H1 (cell line): Measurements from ENCODE around the gene HEXIM2. TPM values are rescaled to one million over a fixed set of nuclear protein-coding genes. Genes with fewer than 3 reads are reported as not detected.

Source experiments
- CTCF ChIA-PET: fragments of 300-600 bp; sonication (Branson Sonifier 250); formaldehyde crosslinking; loops from one replicate; lab custom pipeline; 2021; ENCODE audit not compliant: partially characterized antibody; lab: Charles Lee
- POLR2A ChIA-PET: fragments of 300-600 bp; sonication (Branson Sonifier 250); formaldehyde crosslinking; loops from one replicate; lab custom pipeline; 2021; ENCODE audit warnings: inconsistent platforms; ENCODE audit not compliant: partially characterized antibody; lab: Charles Lee
- DNase-seq, 2 experiments: peaks; one replicate each; pipeline versions ENCODE4 v3.0.0 to v3.0.0-alpha.2; 2010 to 2022; ENCODE audit warnings: low spot score in 2 of 2, low read depth in 1 of 2, mixed read lengths in 1 of 2
- FAIRE-seq: peaks from 2 replicates; lab custom pipeline; 2011; peaks lifted over from hg19 to GRCh38; lab: Jason Lieb, UNC
- H2AFZ ChIP-seq: 2 replicates; pipeline ENCODE4 v1.8.1; 2012; ENCODE audit warnings: low read length, inconsistent platforms
- H2AK5ac ChIP-seq: 2 replicates; pipeline ENCODE4 v1.6.1; 2013; ENCODE audit warnings: low read depth, low read length
- H2BK120ac ChIP-seq: replicated peaks from 2 replicates; pipeline ENCODE3; 2013; ENCODE audit warnings: low read depth, low read length, inconsistent platforms
- H2BK12ac ChIP-seq: 2 replicates; pipeline ENCODE4 v1.6.1; 2013; ENCODE audit warnings: low read depth, low read length
- H2BK15ac ChIP-seq: 2 replicates; pipeline ENCODE4 v1.6.1; 2013; ENCODE audit warnings: low read length
- H2BK20ac ChIP-seq: 2 replicates; pipeline ENCODE4 v1.6.1; 2013; ENCODE audit warnings: low read length
- H2BK5ac ChIP-seq: 2 replicates; pipeline ENCODE4 v1.6.1; 2013; ENCODE audit warnings: low read depth, low read length
- H3K14ac ChIP-seq: 2 replicates; pipeline ENCODE4 v1.6.1; 2013; ENCODE audit warnings: inconsistent platforms; ENCODE audit not compliant: insufficient read length
- H3K18ac ChIP-seq: 2 replicates; pipeline ENCODE4 v1.6.1; 2013; ENCODE audit warnings: low read length; ENCODE audit errors: extremely low read depth
- H3K23ac ChIP-seq: 2 replicates; pipeline ENCODE4 v1.6.1; 2013; ENCODE audit warnings: inconsistent platforms; ENCODE audit not compliant: insufficient read length
- H3K23me2 ChIP-seq: 2 replicates; pipeline ENCODE4 v1.6.1; 2013; ENCODE audit warnings: low read depth, low read length
- H3K27ac ChIP-seq: 2 replicates; pipeline ENCODE4 v1.6.1; 2011; ENCODE audit warnings: low read depth, low read length, inconsistent platforms
- H3K27me3 ChIP-seq, 4 experiments: replicated peaks in 1 of 4; 1 replicate in 1 of 4; 2 replicates in 3 of 4; pipeline versions ENCODE4 v1.6.1 to v1.8.1; 2011 to 2013; ENCODE audit warnings: low read length in 3 of 4, mild to moderate bottlenecking in 3 of 4, inconsistent platforms in 2 of 4, mixed read lengths in 2 of 4, moderate library complexity in 1 of 4; ENCODE audit not compliant: control insufficient read depth in 3 of 4, insufficient read depth in 3 of 4; ENCODE audit errors: extremely low read depth in 1 of 4
- H3K36me3 ChIP-seq, 4 experiments: 2 replicates each; pipeline versions ENCODE4 v1.6.1 to v1.8.1; 2011 to 2013; ENCODE audit warnings: mild to moderate bottlenecking in 4 of 4, low read length in 3 of 4, moderate library complexity in 2 of 4, control low read depth in 1 of 4, inconsistent platforms in 1 of 4; ENCODE audit not compliant: insufficient read depth in 4 of 4, control insufficient read depth in 2 of 4
- H3K4ac ChIP-seq: replicated peaks from 2 replicates; pipeline ENCODE3; 2013; ENCODE audit warnings: low read length, low read depth, mixed read lengths, inconsistent platforms; ENCODE audit not compliant: insufficient read length
- H3K4me1 ChIP-seq, 4 experiments: replicated peaks in 1 of 4; 1 replicate in 1 of 4; 2 replicates in 3 of 4; pipeline versions ENCODE4 v1.6.1 to v1.8.1; 2011 to 2013; ENCODE audit warnings: low read length in 3 of 4, inconsistent platforms in 2 of 4, mixed read lengths in 1 of 4; ENCODE audit not compliant: insufficient read depth in 4 of 4, control insufficient read depth in 3 of 4
- H3K4me2 ChIP-seq, 2 experiments: 2 replicates each; pipeline versions ENCODE4 v1.6.1 to v1.8.1; 2011 to 2013; ENCODE audit warnings: low read depth in 2 of 2, low read length in 2 of 2, control low read depth in 1 of 2, inconsistent platforms in 1 of 2, mild to moderate bottlenecking in 1 of 2; ENCODE audit not compliant: insufficient read depth in 1 of 2
- H3K4me3 ChIP-seq, 4 experiments: fragments of 200-600, 300-600 bp in 1 of 4; sonication (generic), shearing (Covaris generic), sonication (Bioruptor Twin) in 1 of 4; 2 replicates each; pipeline versions ENCODE4 v1.5.1 to v1.8.1; 2011 to 2016; ENCODE audit warnings: low read length in 4 of 4, low read depth in 3 of 4, control low read depth in 2 of 4, inconsistent platforms in 2 of 4, mild to moderate bottlenecking in 2 of 4, mixed read lengths in 1 of 4, moderate library complexity in 1 of 4; ENCODE audit not compliant: insufficient read depth in 2 of 4; ENCODE audit errors: extremely low read depth in 1 of 4
- H3K56ac ChIP-seq: replicated peaks from 2 replicates; pipeline ENCODE3; 2013; ENCODE audit warnings: low read depth, mild to moderate bottlenecking, mixed read lengths, low read length, inconsistent platforms; ENCODE audit not compliant: insufficient read length
- H3K79me1 ChIP-seq: 2 replicates; pipeline ENCODE4 v1.6.1; 2013; ENCODE audit warnings: low read depth, low read length, control low read depth
- H3K79me2 ChIP-seq, 2 experiments: 2 replicates each; pipeline versions ENCODE4 v1.6.1 to v1.8.1; 2012 to 2013; ENCODE audit warnings: low read length in 2 of 2, mild to moderate bottlenecking in 2 of 2, inconsistent platforms in 1 of 2; ENCODE audit not compliant: insufficient read depth in 2 of 2, control insufficient read depth in 1 of 2
- H3K9ac ChIP-seq, 4 experiments: replicated peaks in 1 of 4; 1 replicate in 1 of 4; 2 replicates in 3 of 4; pipeline versions ENCODE4 v1.6.1 to v1.8.1; 2011 to 2013; ENCODE audit warnings: low read depth in 3 of 4, low read length in 3 of 4, control low read depth in 2 of 4, mild to moderate bottlenecking in 2 of 4, moderate library complexity in 2 of 4, inconsistent platforms in 1 of 4; ENCODE audit errors: extremely low read depth in 1 of 4
- H3K9me3 ChIP-seq, 2 experiments: 2 replicates each; pipeline versions ENCODE4 v1.6.1 to v1.8.1; 2012 to 2013; ENCODE audit warnings: mild to moderate bottlenecking in 2 of 2, moderate library complexity in 2 of 2, control low read depth in 1 of 2, inconsistent platforms in 1 of 2, low read depth in 1 of 2, low read length in 1 of 2, mixed read lengths in 1 of 2; ENCODE audit not compliant: insufficient read depth in 2 of 2
- H4K20me1 ChIP-seq, 2 experiments: replicated peaks in 1 of 2; 2 replicates each; pipeline versions ENCODE3 to v1.8.1; 2011 to 2013; ENCODE audit warnings: inconsistent platforms in 2 of 2, low read length in 2 of 2, mild to moderate bottlenecking in 1 of 2; ENCODE audit not compliant: insufficient read depth in 2 of 2, control insufficient read depth in 1 of 2
- H4K5ac ChIP-seq: 2 replicates; pipeline ENCODE4 v1.6.1; 2013; ENCODE audit warnings: low read length, low read depth, mixed read lengths, inconsistent platforms; ENCODE audit not compliant: insufficient read length
- H4K8ac ChIP-seq: 2 replicates; pipeline ENCODE4 v1.8.0; 2013; ENCODE audit warnings: mild to moderate bottlenecking, moderate library complexity, low read length, inconsistent platforms; ENCODE audit not compliant: insufficient read depth; ENCODE audit errors: extremely low read depth
- H4K91ac ChIP-seq: replicated peaks from 2 replicates; pipeline ENCODE3; 2013; ENCODE audit warnings: low read length, mixed read lengths, inconsistent platforms; ENCODE audit not compliant: insufficient read length
- EP300 ChIP-seq, 2 experiments: IDR thresholded peaks; 1 replicate in 1 of 2; 2 replicates in 1 of 2; pipeline ENCODE4 v1.6.1; 2011 to 2012; ENCODE audit warnings: low read depth in 2 of 2, low read length in 2 of 2, mild to moderate bottlenecking in 2 of 2, borderline replicate concordance in 1 of 2, inconsistent platforms in 1 of 2, moderate library complexity in 1 of 2
- GABPA ChIP-seq: IDR thresholded peaks from 2 replicates; pipeline ENCODE4 v1.6.1; 2011; ENCODE audit warnings: mild to moderate bottlenecking, low read length, moderate library complexity, borderline replicate concordance; ENCODE audit not compliant: insufficient read depth
- KDM4A ChIP-seq: IDR thresholded peaks from one replicate; pipeline ENCODE4 v1.7.1; 2012; ENCODE audit warnings: low read depth, mild to moderate bottlenecking, moderate library complexity, low read length, inconsistent platforms; ENCODE audit not compliant: severe bottlenecking
- RFX5 ChIP-seq: IDR thresholded peaks from 2 replicates; pipeline ENCODE4 v1.6.1; 2011; ENCODE audit warnings: low read depth, low read length, improper control_type of control experiment, borderline replicate concordance
- TCF12 ChIP-seq: IDR thresholded peaks from 2 replicates; pipeline ENCODE4 v1.6.1; 2011; ENCODE audit warnings: low read depth, mild to moderate bottlenecking, low read length
- WGBS, 2 experiments: shearing (Covaris generic) in 1 of 2; methylation state at CpG; one replicate each; pipeline versions ENCODE4 v1.1.6 to v1.1.7; 2013 to 2015; ENCODE audit warnings: low lambda C conversion rate in 2 of 2, mixed read lengths in 2 of 2, inconsistent platforms in 1 of 2, low coverage in 1 of 2, missing lambda C conversion rate in 1 of 2; ENCODE audit not compliant: insufficient replicate concordance in 2 of 2, insufficient coverage in 1 of 2, insufficient read length in 1 of 2; ENCODE audit errors: extremely low coverage in 1 of 2, missing lambda C conversion rate in 1 of 2; 5-methylcytosine and 5-hydroxymethylcytosine counted together
- polyA plus RNA-seq, 7 experiments: library from polyadenylated mRNA; depleted of rRNA in 3 of 7; stranded (reverse) in 5 of 7; unstranded in 2 of 7; fragments of >200 nt in 5 of 7; fragments of 200-250 nt in 2 of 7; gene quantifications; 1 replicate in 5 of 7; 2 replicates in 1 of 7; 4 replicates in 1 of 7; pipeline versions ENCODE4 v1.2.1 to v1.2.3, GENCODE V29; 2011 to 2013; ENCODE audit warnings: missing spikeins in 2 of 7, mixed read lengths in 2 of 7
- total RNA-seq: library from RNA; stranded (reverse); fragmentation: NEBNext Ultra II Directional; extraction: Animal tissue kit (Norgen Biotek cat#: 25700); gene quantifications from 2 replicates; pipeline ENCODE4 v1.2.1, GENCODE V29; 2021
- TF ChIP-seq, protein P1 (sequence below): IDR thresholded peaks from 2 replicates; pipeline ENCODE4 v1.6.1; 2011; ENCODE audit warnings: low read depth, mild to moderate bottlenecking, low read length; ENCODE audit not compliant: insufficient read depth
- TF ChIP-seq, protein P2 (sequence below): IDR thresholded peaks from 2 replicates; pipeline ENCODE4 v1.6.1; 2012; ENCODE audit warnings: low read length, inconsistent platforms

The HEXIM2 gene
- total and polyA plus RNA-seq, 2 of the 8 experiments (the other 6 are each of a cell fraction or from before 2014, with no cell fraction given) = 7.5 to 13.2 TPM

DNA sequence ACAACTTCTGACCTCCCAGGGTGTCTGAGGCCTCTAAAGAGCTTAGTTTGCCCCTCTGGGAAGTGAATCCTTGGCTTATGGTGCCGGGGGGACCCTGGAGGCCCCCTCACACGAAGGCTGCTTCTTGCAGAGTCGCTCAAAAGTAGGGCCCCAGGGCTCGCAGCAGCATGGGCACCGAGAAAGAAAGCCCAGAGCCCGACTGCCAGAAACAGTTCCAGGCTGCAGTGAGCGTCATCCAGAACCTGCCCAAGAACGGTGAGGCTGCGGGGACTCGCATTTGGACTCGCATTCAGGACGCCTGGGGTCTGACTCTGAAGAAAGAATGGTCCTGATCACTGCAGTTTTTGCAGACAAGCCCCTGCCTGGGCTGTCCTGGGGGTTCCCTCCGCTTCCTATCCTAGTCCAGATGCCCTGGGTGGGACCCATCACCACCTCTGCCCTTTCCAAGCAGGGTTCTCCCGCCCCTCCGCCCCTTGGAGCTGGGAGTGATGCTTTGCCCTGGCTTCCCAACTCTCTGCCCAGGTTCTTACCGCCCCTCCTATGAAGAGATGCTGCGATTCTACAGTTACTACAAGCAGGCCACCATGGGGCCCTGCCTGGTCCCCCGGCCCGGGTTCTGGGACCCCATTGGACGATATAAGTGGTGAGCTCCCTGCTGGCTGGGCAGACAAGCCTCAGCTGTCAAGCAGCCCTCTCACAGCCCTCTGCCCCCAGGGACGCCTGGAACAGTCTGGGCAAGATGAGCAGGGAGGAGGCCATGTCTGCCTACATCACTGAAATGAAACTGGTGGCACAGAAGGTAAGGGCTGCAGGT is 25.5 kb upstream of the HEXIM2 start:
- H4K8ac ChIP-seq = peak overlapping the region; percentile 94; the same call in 1 of the 2 replicates
- peak overlapping the region; percentile 58 to 81 for H3K4me2 ChIP-seq
- no peak overlapping the region for H2BK15ac ChIP-seq
- 0 out of 2 replicates have a peak overlapping the region, but pooled peaks have one; percentile 3 for H2AFZ ChIP-seq
- no peaks in the 10 kb centered on the region for H3K27me3 ChIP-seq
- no peak overlapping the region for H4K5ac ChIP-seq
- H3K79me2 ChIP-seq = no peaks in the 10 kb centered on the region
- no peak overlapping the region for H3K56ac ChIP-seq
- H2AK5ac ChIP-seq = no peak overlapping the region
- peaks cover 3 to 6% of the 10 kb centered on the region in 2 experiments for H4K20me1 ChIP-seq
- no peak overlapping the region for H4K91ac ChIP-seq
- no peaks in the 10 kb centered on the region for H3K36me3 ChIP-seq
- DNase-seq (no peak), FAIRE-seq (no peak)
- H3K4me3 ChIP-seq = peak overlapping the region; percentile 26 to 65 (median 58)
- no peak overlapping the region for H3K4ac ChIP-seq
- H2BK20ac ChIP-seq = no peak overlapping the region
- peaks cover 6% of the 10 kb centered on the region for H3K23me2 ChIP-seq
- H3K18ac ChIP-seq = peak overlapping the region; percentile 73; the same call in 1 of the 2 replicates
- H3K14ac ChIP-seq = no peak overlapping the region
- no peaks in the 10 kb centered on the region for H3K79me1 ChIP-seq
- H2BK120ac ChIP-seq = no peak overlapping the region
- H3K27ac ChIP-seq = no peak overlapping the region
- CTCF ChIA-PET = interaction anchor here (0.6 to 11.7 kb wide), 59 partner anchors 9 to 299 kb away, joined by 3 to 156 read pairs (median 5); partner anchors contain the start of genes FMNL1, HEXIM1 and HEXIM2
- POLR2A ChIA-PET = interaction anchor here (1.1 to 15.8 kb wide), 7 partner anchors 8 to 216 kb away, joined by 3 to 185 read pairs (median 8); partner anchors contain the start of genes HEXIM1 and HEXIM2
- H3K23ac ChIP-seq = no peak overlapping the region
- peaks cover 0 to 5% (median 2%) of the 10 kb centered on the region in 4 experiments; a peak in 3 of 7 replicates for H3K4me1 ChIP-seq
- H3K9me3 ChIP-seq = no peaks in the 10 kb centered on the region
- H3K9ac ChIP-seq = peak overlapping the region in 2 of 4 experiments; percentile 7 to 9; a peak in 1 of 7 replicates
- 0 out of 2 replicates have a peak overlapping the region, but pooled peaks have one; percentile 39 for H2BK12ac ChIP-seq
- 86% methylated on average over 21 of the region's 21 CpGs; no CpG with 5 or more reads in 1 of the 2 experiments for WGBS, 2 experiments
- 0 out of 2 replicates have a peak overlapping the region, but pooled peaks have one; percentile 36 for H2BK5ac ChIP-seq
- TF ChIP-seq, protein P1, sequence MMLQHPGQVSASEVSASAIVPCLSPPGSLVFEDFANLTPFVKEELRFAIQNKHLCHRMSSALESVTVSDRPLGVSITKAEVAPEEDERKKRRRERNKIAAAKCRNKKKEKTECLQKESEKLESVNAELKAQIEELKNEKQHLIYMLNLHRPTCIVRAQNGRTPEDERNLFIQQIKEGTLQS = no peak
- TF ChIP-seq GABPA (no peak), KDM4A (peak; percentile 44), TCF12 (no peak), RFX5 (no peak), EP300 (IDR thresholded peaks at IDR 0.05; ENCODE audit: borderline replicate concordance in 1 of 2, low read depth in 2 of 2, low read length in 2 of 2) (no peak)
- TF ChIP-seq, protein P2, sequence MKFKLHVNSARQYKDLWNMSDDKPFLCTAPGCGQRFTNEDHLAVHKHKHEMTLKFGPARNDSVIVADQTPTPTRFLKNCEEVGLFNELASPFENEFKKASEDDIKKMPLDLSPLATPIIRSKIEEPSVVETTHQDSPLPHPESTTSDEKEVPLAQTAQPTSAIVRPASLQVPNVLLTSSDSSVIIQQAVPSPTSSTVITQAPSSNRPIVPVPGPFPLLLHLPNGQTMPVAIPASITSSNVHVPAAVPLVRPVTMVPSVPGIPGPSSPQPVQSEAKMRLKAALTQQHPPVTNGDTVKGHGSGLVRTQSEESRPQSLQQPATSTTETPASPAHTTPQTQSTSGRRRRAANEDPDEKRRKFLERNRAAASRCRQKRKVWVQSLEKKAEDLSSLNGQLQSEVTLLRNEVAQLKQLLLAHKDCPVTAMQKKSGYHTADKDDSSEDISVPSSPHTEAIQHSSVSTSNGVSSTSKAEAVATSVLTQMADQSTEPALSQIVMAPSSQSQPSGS = no peak
